CD4-positive, alpha-beta T cell treated with Interleukin-17A for 1 hour (primary cell): Measurements from ENCODE around the gene GLUD1.
"Not testable (repeated sequence)": the region's sequence is repeated elsewhere in the genome, so short reads cannot be mapped to it uniquely, and the experiment has no call there.

Experiments
- DNase-seq: peaks from one replicate; pipeline ENCODE4 v3.0.0-alpha.2; 2020

Gene GLUD1

GRCh38 chr10:87094373-87095235 lies at the start of gene GLUD1, which contains the start of gene SHLD2:
TSS of gene GLUD1 (minus strand) at chr10:87094843. CDS start at chr10:87094769, 74 bp downstream.
TSS of gene SHLD2 (plus strand) at chr10:87095206. CDS start at chr10:87151355, 56,149 bp downstream.
- DNase-seq, result peak; percentile 92

GRCh38 chr10:87143109-87143418 lies 48.4 kb upstream of the GLUD1 start:
- not testable (repeated sequence) for DNase-seq

- not testable (repeated sequence) for DNase-seq
These were observed 47.8 kb upstream of the GLUD1 start for GRCh38 chr10:87142230-87143108.

- DNase-seq, result not testable (repeated sequence)
These were observed 42.8 kb upstream of the GLUD1 start for GRCh38 chr10:87137478-87137877.

GRCh38 chr10:87134440-87134839 lies 39.8 kb upstream of the GLUD1 start:
- not testable (repeated sequence) for DNase-seq

- DNase-seq, result not testable (repeated sequence)
These were observed 39.3 kb upstream of the GLUD1 start for GRCh38 chr10:87133936-87134335.

- DNase-seq, result not testable (repeated sequence)
These were observed 37.5 kb upstream of the GLUD1 start for GRCh38 chr10:87132176-87132575.

GRCh38 chr10:87127607-87128156 lies 33.0 kb upstream of the GLUD1 start:
- DNase-seq, result not testable (repeated sequence)

- not testable (repeated sequence) for DNase-seq
These were observed 32.4 kb upstream of the GLUD1 start for GRCh38 chr10:87127048-87127447.

- DNase-seq, result not testable (repeated sequence)
These were observed 28.7 kb upstream of the GLUD1 start for GRCh38 chr10:87123351-87123750.

- DNase-seq, result not testable (repeated sequence)
These were observed 24.4 kb upstream of the GLUD1 start for GRCh38 chr10:87119029-87119428.

- not testable (repeated sequence) for DNase-seq
These were observed 23.5 kb upstream of the GLUD1 start for GRCh38 chr10:87118122-87118521.

- DNase-seq, result no peak
These were observed 10.9 kb upstream of the GLUD1 start for GRCh38 chr10:87105446-87106124.

GRCh38 chr10:87104727-87105126 lies 10.1 kb upstream of the GLUD1 start:
- DNase-seq, result not testable (repeated sequence)

- DNase-seq, result no peak
These were observed 7.4 kb upstream of the GLUD1 start for GRCh38 chr10:87101996-87102395.

- DNase-seq, result peak; percentile 82
These were observed 748 bp upstream of the GLUD1 start for GRCh38 chr10:87095236-87095945.

GRCh38 chr10:87093632-87094372 lies 841 bp downstream of the GLUD1 start:
- peak; percentile 71 for DNase-seq

- peak; percentile 60 for DNase-seq
These were observed 1.6 kb downstream of the GLUD1 start for GRCh38 chr10:87092861-87093631.

GRCh38 chr10:87092376-87092860 lies 2.2 kb downstream of the GLUD1 start:
- peak; percentile 46 for DNase-seq

GRCh38 chr10:87090779-87091178 lies 3.9 kb downstream of the GLUD1 start:
- DNase-seq, result no peak
